OCI-LY7 (cell line): Measurements from ENCODE around the gene ARRB1.

ENCODE experiments used
- CTCF ChIP-seq: fragments of 200-600 bp; sonication (generic); conservative IDR thresholded peaks from 2 replicates; pipeline ENCODE4 v1.5.1; 2014; ENCODE audit warnings: mild to moderate bottlenecking, antibody characterized with exemption, low read length, moderate library complexity, mixed read lengths
- EZH2phosphoT487 ChIP-seq: fragments of 200-600 bp; sonication (generic); IDR thresholded peaks from 2 replicates; pipeline ENCODE4 v1.6.1; 2018; ENCODE audit warnings: low read depth, borderline replicate concordance, mild to moderate bottlenecking, mixed run types, antibody characterized with exemption, low read length, moderate library complexity, mixed read lengths

DNA sequence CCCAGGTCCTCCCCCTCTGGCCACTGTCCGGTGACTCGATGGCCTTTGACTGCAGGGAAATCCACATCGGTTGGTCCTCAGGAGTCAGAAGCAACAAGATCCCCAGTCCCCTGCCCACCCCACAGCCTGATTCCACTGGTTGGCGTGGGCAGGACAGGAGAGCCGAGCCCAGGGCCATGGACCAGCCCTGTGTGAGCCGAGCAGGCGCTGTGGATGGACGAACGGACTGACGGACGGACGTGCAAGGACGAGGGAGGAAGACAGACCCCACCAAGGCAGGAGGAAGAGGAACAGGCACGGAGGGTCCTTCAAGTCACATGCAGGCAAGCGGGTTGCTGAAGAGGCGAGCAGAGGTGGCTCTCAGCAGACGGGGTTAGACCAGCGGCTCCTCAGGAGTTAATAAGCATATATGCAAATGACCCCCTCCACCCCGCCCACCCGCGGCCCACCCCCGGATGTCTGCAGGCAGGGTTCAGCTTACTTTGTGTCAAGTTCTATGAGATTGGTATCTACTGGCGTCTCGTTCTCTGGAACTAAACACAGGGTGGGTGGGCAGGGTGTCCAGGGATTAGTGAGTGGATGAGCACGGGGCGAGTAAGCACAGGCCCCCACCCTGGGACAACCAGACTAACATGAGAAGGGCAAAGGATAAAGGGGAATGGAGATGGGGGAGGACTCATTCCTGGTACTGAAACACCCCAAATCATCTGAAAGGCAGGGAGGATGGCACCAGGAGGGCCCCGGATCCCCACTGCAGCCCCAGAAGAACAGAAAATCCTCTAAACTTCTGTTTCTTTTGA, 84.1 kb downstream of the ARRB1 start:
- TF ChIP-seq CTCF (no peak), EZH2phosphoT487 (no peak)
